Smooth muscle cell (in vitro differentiated cells): ENCODE data around the gene TBX19. TPM values are rescaled to one million over a fixed set of nuclear protein-coding genes. Genes with fewer than 3 reads are reported as not detected.

ENCODE experiments used
- DNase-seq: peaks from one replicate; lab custom pipeline; 2025; ENCODE audit not compliant: unreplicated experiment; lab: John Stamatoyannopoulos, UW
- H2AFZ ChIP-seq: fragments of 200-600 bp; sonication (generic); 2 replicates; pipeline ENCODE4 v1.6.0; 2016; ENCODE audit warnings: antibody characterized with exemption, low read depth, mild to moderate bottlenecking
- H3F3A ChIP-seq: fragments of 200-600 bp; sonication (generic); 2 replicates; pipeline ENCODE4 v1.6.0; 2017; ENCODE audit warnings: antibody characterized with exemption, low read depth
- H3K27ac ChIP-seq: fragments of 200-600 bp; sonication (generic); 2 replicates; pipeline ENCODE4 v1.5.1; 2016; ENCODE audit warnings: low read depth, mild to moderate bottlenecking
- H3K27me3 ChIP-seq: fragments of 200-600 bp; sonication (generic); 2 replicates; pipeline ENCODE4 v1.6.1; 2016; ENCODE audit warnings: low read depth, mild to moderate bottlenecking
- H3K36me3 ChIP-seq: fragments of 200-600 bp; sonication (generic); 2 replicates; pipeline ENCODE4 v1.5.1; 2016; ENCODE audit warnings: low read depth
- H3K4me1 ChIP-seq: fragments of 200-600 bp; sonication (generic); 2 replicates; pipeline ENCODE4 v1.5.1; 2016; ENCODE audit warnings: low read depth
- H3K4me2 ChIP-seq: fragments of 200-600 bp; sonication (generic); 2 replicates; pipeline ENCODE4 v1.6.0; 2016; ENCODE audit warnings: mild to moderate bottlenecking
- H3K4me3 ChIP-seq: fragments of 200-600 bp; sonication (generic); 2 replicates; pipeline ENCODE4 v1.5.1; 2016; ENCODE audit warnings: mild to moderate bottlenecking
- H3K79me2 ChIP-seq: fragments of 200-600 bp; sonication (generic); 2 replicates; pipeline ENCODE4 v1.6.0; 2016; ENCODE audit warnings: low read depth, mild to moderate bottlenecking
- H3K9ac ChIP-seq: fragments of 200-600 bp; sonication (generic); 2 replicates; pipeline ENCODE4 v1.6.0; 2016; ENCODE audit warnings: low read depth
- H3K9me3 ChIP-seq: fragments of 200-600 bp; sonication (generic); replicated peaks from 2 replicates; pipeline ENCODE4 v1.5.1; 2016; ENCODE audit warnings: low read depth
- H4K20me1 ChIP-seq: fragments of 200-600 bp; sonication (generic); 2 replicates; pipeline ENCODE4 v1.6.0; 2016; ENCODE audit warnings: low read depth
- CTCF ChIP-seq: fragments of 200-600 bp; sonication (generic); IDR thresholded peaks from 2 replicates; pipeline ENCODE4 v1.5.1; 2017; ENCODE audit warnings: borderline replicate concordance, mild to moderate bottlenecking, antibody characterized with exemption; ENCODE audit not compliant: insufficient read depth, poor library complexity, severe bottlenecking
- WGBS: methylation state at CpG from one replicate; pipeline ENCODE4 v1.1.7; 2016; ENCODE audit warnings: low lambda C conversion rate; 5-methylcytosine and 5-hydroxymethylcytosine counted together
- polyA plus RNA-seq: library from polyadenylated mRNA; unstranded; fragments of >200 nt; fragmentation: Nextera tagmentation; extraction: Ambion mirVana; gene quantifications from 2 replicates; pipeline ENCODE4 v1.2.1, GENCODE V29; 2016
- total RNA-seq: library from RNA; depleted of rRNA; stranded (reverse); fragments of >200 nt; gene quantifications from 2 replicates; pipeline ENCODE4 v1.2.3, GENCODE V29; 2014

The TBX19 gene
- total and polyA plus RNA-seq, 2 experiments from 2014 or later = 0.47 to 3.9 TPM

GRCh38 chr1:168281603-168282325, 1.1 kb downstream of the TBX19 start:
- Histone ChIP-seq H3F3A (no peaks in the 10 kb centered on the region), H4K20me1 (no peaks in the 10 kb centered on the region), H3K4me2 (no peak overlapping the region), H3K4me1 (no peaks in the 10 kb centered on the region), H3K27me3 (no peaks in the 10 kb centered on the region), H3K79me2 (no peaks in the 10 kb centered on the region), H3K9me3 (peaks cover 2% of the 10 kb centered on the region), H3K36me3 (no peaks in the 10 kb centered on the region), H3K4me3 (no peak overlapping the region), H3K9ac (no peak overlapping the region), H2AFZ (no peak overlapping the region), H3K27ac (no peak overlapping the region)
- no peak for TF ChIP-seq CTCF
- no peak for DNase-seq
- WGBS = 90% methylated on average over 11 of the region's 11 CpGs

GRCh38 chr1:168285521-168285790, 4.8 kb downstream of the TBX19 start:
- H3F3A ChIP-seq = no peaks in the 10 kb centered on the region
- H3K4me1 ChIP-seq = no peaks in the 10 kb centered on the region
- H3K4me2 ChIP-seq = no peak overlapping the region
- no peak for TF ChIP-seq CTCF
- H3K4me3 ChIP-seq = no peak overlapping the region
- no peak overlapping the region for H3K9ac ChIP-seq
- no peaks in the 10 kb centered on the region for H3K36me3 ChIP-seq
- H3K79me2 ChIP-seq = no peaks in the 10 kb centered on the region
- no peaks in the 10 kb centered on the region for H4K20me1 ChIP-seq
- DNase-seq = no peak
- H3K27ac ChIP-seq = no peak overlapping the region
- no peak overlapping the region for H2AFZ ChIP-seq
- H3K27me3 ChIP-seq = no peaks in the 10 kb centered on the region
- no peaks in the 10 kb centered on the region for H3K9me3 ChIP-seq

GRCh38 chr1:168285971-168286927, 5.6 kb downstream of the TBX19 start:
- Histone ChIP-seq H3K27me3 (no peaks in the 10 kb centered on the region), H3K9ac (no peak overlapping the region), H3K36me3 (no peaks in the 10 kb centered on the region), H3K27ac (no peak overlapping the region), H3K9me3 (no peaks in the 10 kb centered on the region), H3F3A (no peaks in the 10 kb centered on the region), H2AFZ (no peak overlapping the region), H4K20me1 (no peaks in the 10 kb centered on the region), H3K4me1 (no peaks in the 10 kb centered on the region), H3K4me3 (no peak overlapping the region), H3K4me2 (no peak overlapping the region), H3K79me2 (no peaks in the 10 kb centered on the region)
- no peak for TF ChIP-seq CTCF
- 77% methylated on average over 4 of the region's 4 CpGs for WGBS
- no peak for DNase-seq

- H3K27me3 ChIP-seq = no peaks in the 10 kb centered on the region
- no peaks in the 10 kb centered on the region for H3F3A ChIP-seq
- 100% methylated on average over 1 of the region's 1 CpG for WGBS
- no peak overlapping the region for H3K4me2 ChIP-seq
- no peaks in the 10 kb centered on the region for H3K9me3 ChIP-seq
- no peak for DNase-seq
- no peak for TF ChIP-seq CTCF
- no peaks in the 10 kb centered on the region for H4K20me1 ChIP-seq
- no peaks in the 10 kb centered on the region for H3K4me1 ChIP-seq
- no peak overlapping the region for H3K27ac ChIP-seq
- H2AFZ ChIP-seq = no peak overlapping the region
- no peak overlapping the region for H3K9ac ChIP-seq
- H3K4me3 ChIP-seq = no peak overlapping the region
- H3K79me2 ChIP-seq = no peaks in the 10 kb centered on the region
- H3K36me3 ChIP-seq = no peaks in the 10 kb centered on the region
These were observed 6.6 kb downstream of the TBX19 start for GRCh38 chr1:168287237-168287664.
